GM18951 (cell line): ENCODE data around the gene SLC16A7.

ENCODE experiments used
- POLR2A ChIP-seq: IDR thresholded peaks from 4 replicates; pipeline ENCODE4 v1.6.1; 2011; ENCODE audit warnings: mild to moderate bottlenecking; ENCODE audit not compliant: insufficient read length, insufficient read depth; ENCODE audit errors: extremely low read depth
- in situ Hi-C: fragments of 300-500 bp; cut with MboI; formaldehyde crosslinking; loops from one replicate; pipeline ENCODE4 v1.12.0; 2022; ENCODE audit warnings: low sequenced_read_pairs, mixed read lengths, inconsistent platforms; ENCODE audit not compliant: unreplicated experiment

The SLC16A7 gene

GRCh38 chr12:59710004-59710628 is 114.3 kb downstream of the SLC16A7 start:
- TF ChIP-seq POLR2A, result no peak

GRCh38 chr12:59710964-59711363 is 115.1 kb downstream of the SLC16A7 start:
- TF ChIP-seq POLR2A, result no peak

More at GRCh38 chr12:59710004-59710628, 114.3 kb downstream of the SLC16A7 start:
- in situ Hi-C loops, result no loop called here

GRCh38 chr12:59715434-59715833 is 119.6 kb downstream of the SLC16A7 start:
- in situ Hi-C loops, result no loop called here
- TF ChIP-seq POLR2A, result no peak

More at GRCh38 chr12:59710964-59711363, 115.1 kb downstream of the SLC16A7 start:
- in situ Hi-C loops, result no loop called here

GRCh38 chr12:59716043-59716442 is 120.2 kb downstream of the SLC16A7 start:
- in situ Hi-C loops, result no loop called here
- no peak for TF ChIP-seq POLR2A

- no peak for TF ChIP-seq POLR2A
- in situ Hi-C loops, result no loop called here
These were observed 121.6 kb downstream of the SLC16A7 start for GRCh38 chr12:59717436-59717835.

- in situ Hi-C loops, result no loop called here
- no peak for TF ChIP-seq POLR2A
These were observed 123.9 kb downstream of the SLC16A7 start for GRCh38 chr12:59719701-59720100.

GRCh38 chr12:59723520-59723919 is 127.7 kb downstream of the SLC16A7 start:
- no peak for TF ChIP-seq POLR2A
- in situ Hi-C loops, result no loop called here

GRCh38 chr12:59724011-59724695 is 128.3 kb downstream of the SLC16A7 start:
- in situ Hi-C loops, result no loop called here
- no peak for TF ChIP-seq POLR2A

- TF ChIP-seq POLR2A, result no peak
- in situ Hi-C loops, result no loop called here
These were observed 137.4 kb downstream of the SLC16A7 start for GRCh38 chr12:59733200-59733599.

GRCh38 chr12:59734371-59734770 is 138.5 kb downstream of the SLC16A7 start:
- TF ChIP-seq POLR2A, result no peak
- in situ Hi-C loops, result no loop called here

- in situ Hi-C loops, result no loop called here
- no peak for TF ChIP-seq POLR2A
These were observed 139.4 kb downstream of the SLC16A7 start for GRCh38 chr12:59735231-59735630.

GRCh38 chr12:59736359-59736758 is 140.5 kb downstream of the SLC16A7 start:
- in situ Hi-C loops, result no loop called here

GRCh38 chr12:59736786-59737185 is 141.0 kb downstream of the SLC16A7 start:
- no peak for TF ChIP-seq POLR2A
- in situ Hi-C loops, result no loop called here

More at GRCh38 chr12:59736359-59736758, 140.5 kb downstream of the SLC16A7 start:
- no peak for TF ChIP-seq POLR2A
